K562 (cell line): ENCODE measurements around the gene HNRNPA3. TPM values are rescaled to one million over a fixed set of nuclear protein-coding genes. Genes with fewer than 3 reads are reported as not detected.

Experiments used
- ARID3B ChIP-seq: fragments of 250-450 bp; sonication (Bioruptor Pico); IDR thresholded peaks from 2 replicates; pipeline ENCODE4 v1.4.0; 2020; ENCODE audit warnings: borderline replicate concordance
- FOXJ2 ChIP-seq: fragments of 200-800 bp; sonication (Bioruptor generic); IDR thresholded peaks from 2 replicates; pipeline ENCODE4 v1.6.1; 2016; ENCODE audit warnings: missing genetic modification characterization, missing compliant biosample characterization
- MGA ChIP-seq: fragments of 450-650 bp; IDR thresholded peaks from 2 replicates; pipeline ENCODE4 v1.6.1; 2016; ENCODE audit warnings: mild to moderate bottlenecking, moderate library complexity
- PRDM10 ChIP-seq: fragments of 450-650 bp; IDR thresholded peaks from 2 replicates; pipeline ENCODE4 v1.6.1; 2018; ENCODE audit not compliant: partially characterized antibody
- polyA plus RNA-seq, 8 experiments: library from polyadenylated mRNA; depleted of rRNA in 4 of 8; stranded (reverse) in 5 of 8; unstranded in 3 of 8; fragments of >200 nt; fragmentation: Nextera tagmentation in 2 of 8; fragmentation: Illumina TruSeq in 1 of 8; extraction: Ambion mirVana in 2 of 8; extraction: Trizol in 1 of 8; gene quantifications; 2 replicates each; pipeline versions ENCODE4 v1.2.1 to v1.2.3, GENCODE V29; 2011 to 2014; ENCODE audit warnings: inconsistent platforms in 1 of 8, missing spikeins in 1 of 8
- total RNA-seq, 7 experiments: library from RNA; depleted of rRNA in 6 of 7; stranded (reverse); fragments of >200 nt in 6 of 7; fragmentation: Illumina TruSeq in 2 of 7; extraction: Trizol in 2 of 7; gene quantifications; 2 replicates each; pipeline versions ENCODE4 v1.2.1 to v1.2.3, GENCODE V29; 2011 to 2021; ENCODE audit warnings: low replicate concordance in 1 of 7

The HNRNPA3 gene
- total and polyA plus RNA-seq, 9 of the 15 experiments (the other 6 are each of a cell fraction or from before 2014, with no cell fraction given): 72.8 to 428 (median 192) TPM

GRCh38 chr2:177212891-177213856 lies 580 bp downstream of the HNRNPA3 start (continued):
- TF ChIP-seq MGA: peak; percentile 22; the same call in 1 of the 2 replicates
- TF ChIP-seq PRDM10: no peak
- no peak for TF ChIP-seq ARID3B (CRISPR knock-in tag)
- TF ChIP-seq FOXJ2 (tag): no peak; the same call in 1 of the 2 replicates
